ENCODE results near the gene PBRM1. TPM values are rescaled to one million over a fixed set of nuclear protein-coding genes. Genes with fewer than 3 reads are reported as not detected.

The PBRM1 gene
- total RNA-seq, 1 experiment from 2014 or later, result 74.2 TPM

DNA sequence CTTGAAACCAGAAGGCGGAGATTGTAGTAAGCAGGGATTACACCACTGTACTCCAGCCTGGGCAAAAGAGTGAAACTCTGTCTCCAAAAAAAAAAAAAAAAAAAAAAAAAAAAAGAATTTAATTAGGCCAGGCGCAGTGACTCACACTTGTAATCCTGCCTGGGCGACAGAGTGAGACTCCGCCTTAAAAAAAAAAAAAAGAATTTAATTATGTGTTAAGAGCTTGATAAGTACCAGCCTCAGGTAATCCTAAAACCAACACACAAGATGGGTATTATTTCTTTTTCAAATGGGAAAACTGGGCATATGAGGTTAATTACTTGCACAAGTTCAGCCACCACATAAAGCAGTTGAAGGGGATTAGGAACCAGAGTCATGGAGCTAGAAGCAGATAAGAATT is 49.0 kb downstream of the PBRM1 start:
- no peak overlapping the region for H2BK5ac ChIP-seq (ENCODE audit: insufficient read length, low read length)
- H3K56ac ChIP-seq (ENCODE audit: insufficient read length, low read depth, low read length), result no peak overlapping the region
- no peak for DNase-seq
- no peak overlapping the region for H3K4ac ChIP-seq (ENCODE audit: low read depth, low read length)
- H3K4me1 ChIP-seq (ENCODE audit: insufficient read depth, low read length), result no peaks in the 10 kb centered on the region
- H2BK120ac ChIP-seq (ENCODE audit: low read depth, low read length, poor library complexity, severe bottlenecking), result no peak overlapping the region
- H3T11ph ChIP-seq (ENCODE audit: low read length), result no peak overlapping the region
- H2BK15ac ChIP-seq (ENCODE audit: low read depth, low read length), result no peak overlapping the region
- Mint-ChIP-seq H3K36me3 (ENCODE audit: insufficient read depth in 1 of 3, low read depth in 3 of 3) (peaks cover 9 to 51% (median 43%) of the 10 kb centered on the region in 3 experiments; a peak in 6 of 7 replicates), H3K4me3 (no peak overlapping the region), H3K4me1 (no peaks in the 10 kb centered on the region), H3K27ac (no peak overlapping the region), H3K9me3 (no peaks in the 10 kb centered on the region), H3K27me3 (ENCODE audit: low read depth) (no peaks in the 10 kb centered on the region)
- H4K5ac ChIP-seq (ENCODE audit: insufficient read length, low read depth, low read length), result no peak overlapping the region
- H4K8ac ChIP-seq (replicated peaks; ENCODE audit: insufficient read length, low read depth, low read length), result no peak overlapping the region
- no peaks in the 10 kb centered on the region for H3K9me3 ChIP-seq (ENCODE audit: control insufficient read depth, low read depth, low read length)
- H4K20me1 ChIP-seq (ENCODE audit: control insufficient read depth, insufficient read depth, insufficient read length), result no peaks in the 10 kb centered on the region
- H3K14ac ChIP-seq (ENCODE audit: insufficient read depth, low read length), result no peak overlapping the region
- no peak overlapping the region for H2AFZ ChIP-seq (ENCODE audit: low read length)
- no peak overlapping the region for H2BK20ac ChIP-seq (ENCODE audit: low read depth, low read length, poor library complexity, severe bottlenecking)
- H2BK12ac ChIP-seq (ENCODE audit: insufficient read length, low read depth, low read length), result no peak overlapping the region
- H3K79me2 ChIP-seq (ENCODE audit: insufficient read depth, low read length), result no peaks in the 10 kb centered on the region
- H3K18ac ChIP-seq (ENCODE audit: insufficient read length, low read depth, low read length), result no peak overlapping the region
- no peak overlapping the region for H2AK5ac ChIP-seq (ENCODE audit: insufficient read length, low read length)
- H3K23me2 ChIP-seq (ENCODE audit: insufficient read length, low read depth, low read length, poor library complexity, severe bottlenecking), result no peaks in the 10 kb centered on the region
- no peak overlapping the region for H3K4me2 ChIP-seq (ENCODE audit: insufficient read depth, insufficient read length, low read length)
- no peak overlapping the region for H3K23ac ChIP-seq (ENCODE audit: insufficient read length, low read depth, low read length)
- H3K9ac ChIP-seq (ENCODE audit: extremely low read depth, insufficient read length, low read length), result no peak overlapping the region
- H3K27ac ChIP-seq (ENCODE audit: insufficient read length, low read depth, low read length), result no peak overlapping the region
- H3K79me1 ChIP-seq (ENCODE audit: insufficient read depth, low read depth, low read length, poor library complexity, severe bottlenecking), result no peaks in the 10 kb centered on the region
- H4K91ac ChIP-seq (ENCODE audit: insufficient read length, low read depth, low read length), result no peak overlapping the region
- no peaks in the 10 kb centered on the region for H3K27me3 ChIP-seq (ENCODE audit: insufficient read depth, low read length)
- no CpG with 5 or more reads among the region's 4 CpGs for WGBS (ENCODE audit: extremely low coverage, insufficient read length, low lambda C conversion rate)
- no peak for TF ChIP-seq CTCF (conservative IDR thresholded peaks at IDR 0.05)

Data from H9 (cell line).